Neutrophil (primary cell): ENCODE data around the gene VWC2L.

Experiments used
- H3K27ac ChIP-seq: fragments of 200-600 bp; sonication (generic); 2 replicates; pipeline ENCODE4 v1.5.1; 2016; ENCODE audit warnings: mild to moderate bottlenecking, moderate library complexity
- H3K27me3 ChIP-seq: fragments of 200-600 bp; sonication (generic); 2 replicates; pipeline ENCODE4 v1.6.0; 2016; ENCODE audit warnings: mild to moderate bottlenecking
- H3K36me3 ChIP-seq: fragments of 200-600 bp; sonication (generic); 2 replicates; pipeline ENCODE4 v1.5.1; 2017
- H3K4me1 ChIP-seq, 2 experiments: fragments of 200-600 bp in 1 of 2; sonication (generic) in 1 of 2; 1 replicate in 1 of 2; 2 replicates in 1 of 2; pipeline versions ENCODE4 v1.5.1 to v1.6.1; 2013 to 2016; ENCODE audit warnings: low read depth in 1 of 2, low read length in 1 of 2, mild to moderate bottlenecking in 1 of 2, moderate library complexity in 1 of 2; ENCODE audit not compliant: control insufficient read depth in 1 of 2, insufficient read depth in 1 of 2
- H3K4me3 ChIP-seq, 2 experiments: fragments of 200-600 bp in 1 of 2; sonication (generic) in 1 of 2; 1 replicate in 1 of 2; 2 replicates in 1 of 2; pipeline ENCODE4 v1.5.1; 2013 to 2016; ENCODE audit warnings: low read depth in 1 of 2, low read length in 1 of 2, mild to moderate bottlenecking in 1 of 2, moderate library complexity in 1 of 2
- H3K9me3 ChIP-seq: fragments of 200-600 bp; sonication (generic); 2 replicates; pipeline ENCODE4 v1.5.1; 2016
- CTCF ChIP-seq: fragments of 200-600 bp; sonication (generic); IDR thresholded peaks from 2 replicates; pipeline ENCODE4 v1.5.1; 2016; ENCODE audit warnings: antibody characterized with exemption

VWC2L gene

GRCh38 chr2:214537929-214538328, 127.1 kb downstream of the VWC2L start:
- H3K36me3 ChIP-seq = no peaks in the 10 kb centered on the region
- H3K27me3 ChIP-seq = no peaks in the 10 kb centered on the region
- TF ChIP-seq CTCF = no peak

GRCh38 chr2:214542295-214542694, 131.4 kb downstream of the VWC2L start:
- no peaks in the 10 kb centered on the region for H3K27me3 ChIP-seq
- no peak overlapping the region for H3K4me3 ChIP-seq
- no peaks in the 10 kb centered on the region for H3K9me3 ChIP-seq
- no peaks in the 10 kb centered on the region for H3K36me3 ChIP-seq
- no peak for TF ChIP-seq CTCF
- no peak overlapping the region for H3K27ac ChIP-seq
- no peaks in the 10 kb centered on the region for H3K4me1 ChIP-seq

More at GRCh38 chr2:214537929-214538328, 127.1 kb downstream of the VWC2L start:
- Histone ChIP-seq H3K27ac (no peak overlapping the region), H3K9me3 (no peaks in the 10 kb centered on the region), H3K4me1 (no peaks in the 10 kb centered on the region), H3K4me3 (no peak overlapping the region)

- Histone ChIP-seq H3K27ac (no peak overlapping the region), H3K4me1 (no peaks in the 10 kb centered on the region), H3K9me3 (no peaks in the 10 kb centered on the region), H3K36me3 (no peaks in the 10 kb centered on the region), H3K4me3 (no peak overlapping the region), H3K27me3 (no peaks in the 10 kb centered on the region)
- TF ChIP-seq CTCF = no peak
These were observed 132.0 kb downstream of the VWC2L start for GRCh38 chr2:214542866-214543265.

GRCh38 chr2:214543386-214543955, 132.6 kb downstream of the VWC2L start:
- Histone ChIP-seq H3K36me3 (no peaks in the 10 kb centered on the region), H3K9me3 (no peaks in the 10 kb centered on the region), H3K4me3 (no peak overlapping the region), H3K27me3 (no peaks in the 10 kb centered on the region), H3K27ac (no peak overlapping the region), H3K4me1 (no peaks in the 10 kb centered on the region)
- TF ChIP-seq CTCF = no peak

GRCh38 chr2:214545898-214546542, 135.2 kb downstream of the VWC2L start:
- Histone ChIP-seq H3K4me3 (no peak overlapping the region), H3K4me1 (no peaks in the 10 kb centered on the region), H3K27ac (no peak overlapping the region), H3K9me3 (no peaks in the 10 kb centered on the region), H3K36me3 (no peaks in the 10 kb centered on the region), H3K27me3 (no peaks in the 10 kb centered on the region)
- TF ChIP-seq CTCF = no peak
